Activated naive CD4-positive, alpha-beta T cell treated with anti-CD3 and anti-CD28 coated beads, Interleukin-2, amount 50 U/mL, for 24 hours (primary cell): Measurements from ENCODE around the gene RCOR3.
"Not testable (repeated sequence)": the region's sequence is repeated elsewhere in the genome, so short reads cannot be mapped to it uniquely, and the experiment has no call there.

Experiments used
- H3K27ac Mint-ChIP-seq: one replicate; pipeline ENCODE4 v1.8.0; 2021; ENCODE audit warnings: mild to moderate bottlenecking, mixed read lengths
- H3K27me3 Mint-ChIP-seq: one replicate; pipeline ENCODE4 v1.8.0; 2021; ENCODE audit warnings: mixed read lengths
- H3K36me3 Mint-ChIP-seq: one replicate; pipeline ENCODE4 v1.8.0; 2021; ENCODE audit warnings: mixed read lengths
- H3K4me1 Mint-ChIP-seq: one replicate; pipeline ENCODE4 v1.8.0; 2021; ENCODE audit warnings: mixed read lengths
- H3K4me3 Mint-ChIP-seq: one replicate; pipeline ENCODE4 v1.8.0; 2021; ENCODE audit warnings: mild to moderate bottlenecking, mixed read lengths
- H3K9me3 Mint-ChIP-seq: one replicate; pipeline ENCODE4 v1.8.0; 2021; ENCODE audit warnings: mixed read lengths

RCOR3 gene

DNA sequence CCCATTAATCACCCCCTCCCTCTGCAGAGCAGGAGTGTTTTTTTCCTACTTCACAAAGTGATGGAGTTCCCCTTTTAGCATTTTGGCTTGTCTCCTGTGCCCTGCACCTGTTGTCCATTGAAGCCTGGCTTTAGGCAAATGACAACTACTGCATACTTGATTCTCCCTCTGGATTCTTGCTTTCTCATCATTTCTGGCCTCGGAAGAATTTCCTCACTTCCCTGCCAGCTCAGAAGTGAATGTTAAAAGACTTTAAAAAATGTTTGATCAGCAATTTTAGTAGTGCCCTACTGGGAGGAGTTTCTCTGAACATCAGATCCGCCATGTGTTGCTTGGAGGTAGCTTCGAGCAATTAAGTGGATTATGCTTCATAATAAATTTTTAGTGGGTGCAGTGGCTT is 28.1 kb downstream of the RCOR3 start:
- no peaks in the 10 kb centered on the region for H3K27me3 Mint-ChIP-seq
- peaks cover 34% of the 10 kb centered on the region for H3K36me3 Mint-ChIP-seq
- H3K9me3 Mint-ChIP-seq = no peaks in the 10 kb centered on the region
- H3K4me1 Mint-ChIP-seq = peaks cover 22% of the 10 kb centered on the region
- no peak overlapping the region for H3K4me3 Mint-ChIP-seq
- H3K27ac Mint-ChIP-seq = no peak overlapping the region

DNA sequence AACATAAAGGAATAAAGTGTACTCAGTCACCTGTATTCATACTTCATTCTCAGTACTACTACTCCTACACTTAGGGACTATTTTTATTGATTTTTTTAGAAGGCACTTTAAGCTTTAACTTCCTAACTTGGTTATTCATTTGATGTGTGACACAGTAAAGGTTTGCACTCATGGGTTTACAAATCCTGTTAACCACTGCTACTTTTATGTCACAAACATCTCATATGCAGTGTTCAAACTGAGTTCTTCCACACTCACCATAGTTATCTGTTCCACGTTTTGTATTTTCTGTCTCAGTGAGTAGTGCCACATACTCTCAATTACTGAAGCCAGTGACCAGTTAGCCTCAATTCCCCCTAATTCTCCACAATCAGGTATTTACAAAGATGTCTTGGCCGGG is 33.2 kb downstream of the RCOR3 start:
- Mint-ChIP-seq H3K4me3 (no peak overlapping the region), H3K9me3 (no peaks in the 10 kb centered on the region), H3K4me1 (peaks cover 29% of the 10 kb centered on the region), H3K27me3 (no peaks in the 10 kb centered on the region), H3K36me3 (peaks cover 20% of the 10 kb centered on the region), H3K27ac (no peak overlapping the region)

DNA sequence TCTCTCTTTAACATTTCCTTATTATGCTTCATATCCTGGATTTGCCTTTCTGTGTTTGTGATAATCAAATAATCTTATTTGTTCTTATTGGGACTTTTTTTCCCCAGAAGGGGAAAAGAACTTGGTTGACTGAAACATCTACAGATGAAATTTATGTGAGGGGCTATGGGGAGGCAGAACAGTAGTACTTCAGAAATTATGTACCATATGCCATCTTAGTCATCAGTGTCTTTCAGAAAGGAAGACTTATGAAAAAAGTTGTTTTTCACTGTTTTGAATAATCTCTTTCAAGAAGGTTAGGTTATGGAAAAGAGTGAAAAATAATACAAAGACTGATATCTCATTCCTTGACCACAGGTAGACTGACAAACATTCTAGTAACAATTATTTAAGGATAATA is 37.2 kb downstream of the RCOR3 start:
- no peaks in the 10 kb centered on the region for H3K27me3 Mint-ChIP-seq
- no peak overlapping the region for H3K4me3 Mint-ChIP-seq
- H3K9me3 Mint-ChIP-seq = no peaks in the 10 kb centered on the region
- peak overlapping the region; percentile 79 for H3K27ac Mint-ChIP-seq
- peaks cover 26% of the 10 kb centered on the region for H3K36me3 Mint-ChIP-seq
- H3K4me1 Mint-ChIP-seq = peaks cover 45% of the 10 kb centered on the region

DNA sequence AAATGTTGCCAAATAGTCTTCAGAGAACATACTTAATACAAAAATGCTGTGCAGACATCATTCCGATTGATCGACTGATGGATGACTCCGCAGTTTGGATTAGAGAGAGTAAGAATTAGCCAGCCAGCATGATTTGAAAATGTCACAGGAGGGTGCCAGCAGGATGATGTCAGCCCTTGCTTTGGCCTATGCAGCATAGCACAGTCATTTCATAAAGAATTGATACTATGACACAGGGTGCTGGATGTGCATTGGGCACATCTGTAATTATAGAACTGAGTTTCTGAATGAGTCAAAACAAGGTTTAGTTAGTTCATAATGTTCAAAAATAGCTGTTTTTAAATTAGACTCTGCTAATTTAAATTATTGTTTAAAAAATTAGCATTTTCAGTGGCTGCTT is 45.9 kb downstream of the RCOR3 start:
- Mint-ChIP-seq H3K4me1 (peaks cover 50% of the 10 kb centered on the region), H3K4me3 (no peak overlapping the region)

DNA sequence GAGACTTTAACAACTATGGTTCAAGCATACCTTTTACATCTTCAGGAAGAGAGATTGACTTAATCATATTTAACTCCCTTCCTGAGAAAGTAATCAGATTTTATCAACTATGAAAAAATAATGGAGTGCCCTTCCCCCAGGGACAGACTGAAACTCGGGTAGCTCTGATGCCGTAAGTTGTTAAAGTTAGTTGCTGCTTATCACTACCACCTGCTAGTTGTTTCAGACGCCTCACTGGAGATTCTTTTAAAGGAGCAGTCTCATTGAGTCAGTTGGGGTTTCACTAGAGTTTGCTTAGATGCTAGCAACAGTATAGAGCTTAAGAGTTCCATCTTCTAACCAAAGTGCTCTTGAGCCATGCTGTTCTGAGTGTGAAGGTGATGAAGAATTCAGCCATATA is 50.5 kb downstream of the RCOR3 start:
- Mint-ChIP-seq H3K9me3 (no peaks in the 10 kb centered on the region), H3K4me1 (peaks cover 33% of the 10 kb centered on the region), H3K27ac (peak overlapping the region; percentile 79), H3K27me3 (no peaks in the 10 kb centered on the region), H3K4me3 (no peak overlapping the region), H3K36me3 (peaks cover 13% of the 10 kb centered on the region)

More for the DNA sequence above, 45.9 kb downstream of the RCOR3 start:
- Mint-ChIP-seq H3K27me3 (no peaks in the 10 kb centered on the region), H3K36me3 (peaks cover 11% of the 10 kb centered on the region), H3K27ac (peak overlapping the region; percentile 73), H3K9me3 (no peaks in the 10 kb centered on the region)

DNA sequence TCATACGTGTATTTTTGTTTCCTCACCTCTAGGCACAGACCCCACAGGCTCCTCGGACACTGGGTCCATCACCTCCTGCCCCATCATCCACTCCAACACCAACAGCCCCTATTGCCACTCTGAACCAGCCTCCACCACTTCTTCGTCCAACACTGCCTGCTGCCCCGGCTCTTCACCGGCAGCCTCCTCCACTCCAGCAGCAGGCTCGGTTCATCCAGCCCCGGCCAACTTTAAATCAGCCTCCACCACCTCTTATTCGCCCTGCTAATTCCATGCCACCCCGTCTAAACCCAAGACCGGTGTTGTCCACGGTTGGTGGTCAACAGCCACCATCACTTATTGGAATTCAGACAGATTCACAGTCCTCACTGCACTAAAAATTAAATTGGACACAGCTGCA is 54.2 kb downstream of the RCOR3 start:
- Mint-ChIP-seq H3K27ac (peak overlapping the region; percentile 70), H3K4me3 (no peak overlapping the region), H3K36me3 (peaks cover 9% of the 10 kb centered on the region), H3K27me3 (no peaks in the 10 kb centered on the region), H3K4me1 (peaks cover 23% of the 10 kb centered on the region), H3K9me3 (no peaks in the 10 kb centered on the region)

DNA sequence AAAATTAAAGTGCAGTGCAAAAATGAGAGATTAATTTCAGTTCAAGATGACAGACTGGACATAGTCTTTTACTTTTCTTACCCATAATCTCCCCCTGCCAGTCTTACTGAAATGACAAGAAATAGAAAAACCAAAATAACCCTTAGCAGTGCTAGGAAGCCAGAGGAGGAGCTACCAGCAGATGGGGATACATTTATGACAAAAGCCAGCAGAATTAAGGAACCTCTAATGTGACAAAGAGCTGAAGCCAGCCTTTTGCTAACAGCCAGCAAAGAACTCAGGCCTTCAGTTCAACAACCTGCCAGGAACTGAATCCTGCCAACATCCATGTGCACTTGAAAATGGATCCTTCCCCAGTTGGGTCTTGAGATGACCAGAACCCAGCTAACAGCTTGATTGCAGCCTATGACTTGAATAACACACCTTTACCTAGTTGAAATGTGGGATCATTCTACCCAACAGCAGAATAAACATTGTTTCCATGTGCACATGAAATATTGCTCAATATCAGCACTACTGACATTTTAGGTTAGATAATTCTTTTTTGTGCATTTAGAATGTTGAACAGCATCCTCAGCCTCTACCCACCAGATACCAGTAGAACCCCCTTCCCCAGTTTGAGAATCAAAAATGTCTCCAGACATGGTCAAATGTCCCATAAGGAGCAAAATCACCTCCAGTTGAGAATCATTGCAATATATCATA is 59.6 kb downstream of the RCOR3 start:
- Mint-ChIP-seq H3K9me3 (no peaks in the 10 kb centered on the region), H3K27ac (peak overlapping the region; percentile 65), H3K36me3 (peaks cover under 1% of the 10 kb centered on the region), H3K4me1 (peaks cover 57% of the 10 kb centered on the region), H3K4me3 (no peak overlapping the region), H3K27me3 (no peaks in the 10 kb centered on the region)

DNA sequence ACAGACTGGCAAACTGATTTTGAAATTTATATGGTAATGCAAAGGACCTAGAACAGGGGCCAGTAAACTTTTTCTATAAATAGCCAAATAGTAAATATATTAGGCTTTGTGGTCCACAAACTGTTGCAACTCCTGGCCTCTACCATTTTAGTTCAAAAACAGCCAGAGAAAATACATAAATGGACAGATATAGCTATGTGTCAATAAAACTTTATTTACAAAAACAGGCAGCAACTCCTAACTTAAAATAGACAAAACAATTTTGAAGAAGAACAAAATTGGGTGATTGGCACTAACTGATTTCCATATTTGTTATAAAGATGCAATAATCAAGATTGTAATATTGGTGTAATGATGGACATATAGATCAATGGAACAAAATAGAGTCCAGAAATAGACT is 60.7 kb downstream of the RCOR3 start:
- Mint-ChIP-seq H3K9me3 (no peaks in the 10 kb centered on the region), H3K27me3 (no peaks in the 10 kb centered on the region), H3K36me3 (no peaks in the 10 kb centered on the region), H3K27ac (no peak overlapping the region), H3K4me3 (peak overlapping the region; percentile 26), H3K4me1 (peaks cover 64% of the 10 kb centered on the region)

DNA sequence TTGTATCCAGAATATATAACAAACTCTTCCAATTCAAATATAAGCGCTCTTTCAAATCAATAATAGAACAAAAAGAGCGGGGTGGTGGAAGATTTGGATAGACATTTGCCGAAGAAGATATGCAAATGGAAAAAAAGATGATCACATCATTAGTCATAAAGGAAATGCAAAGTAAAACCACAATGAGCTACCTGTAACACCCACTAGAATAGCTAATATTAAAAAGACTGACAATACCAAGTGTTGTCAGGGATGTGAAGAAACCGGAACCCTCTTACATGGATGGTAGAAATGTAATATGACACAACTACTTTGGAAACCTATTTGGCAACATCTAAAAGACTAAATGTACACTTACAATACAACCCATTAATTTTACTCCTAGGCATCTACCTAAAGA is 61.8 kb downstream of the RCOR3 start:
- H3K4me1 Mint-ChIP-seq = peaks cover 75% of the 10 kb centered on the region
- H3K4me3 Mint-ChIP-seq = peak overlapping the region; percentile 71
- no peaks in the 10 kb centered on the region for H3K27me3 Mint-ChIP-seq
- no peaks in the 10 kb centered on the region for H3K9me3 Mint-ChIP-seq
- H3K27ac Mint-ChIP-seq = peak overlapping the region; percentile 10
- no peaks in the 10 kb centered on the region for H3K36me3 Mint-ChIP-seq

DNA sequence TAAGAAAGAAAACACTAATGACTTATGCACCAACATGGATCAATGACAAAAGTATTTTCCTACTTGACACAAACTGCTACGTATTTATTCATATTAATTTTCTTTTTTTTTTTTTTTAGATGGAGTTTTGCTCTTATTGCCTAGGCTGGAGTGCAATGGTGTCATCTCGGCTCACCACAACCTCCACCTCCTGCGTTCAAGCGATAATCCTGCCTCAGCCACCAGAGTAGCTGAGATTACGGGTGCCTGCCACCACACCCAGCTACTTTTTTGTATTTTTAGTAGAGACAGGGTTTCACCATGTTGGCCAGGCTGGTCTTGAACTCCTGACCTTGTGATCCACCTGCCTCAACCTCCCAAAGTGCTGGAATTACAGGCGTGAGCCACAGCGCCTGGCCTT is 62.5 kb downstream of the RCOR3 start:
- peaks cover 80% of the 10 kb centered on the region for H3K4me1 Mint-ChIP-seq
- H3K27me3 Mint-ChIP-seq, H3K36me3 Mint-ChIP-seq, H3K27ac Mint-ChIP-seq, H3K4me3 Mint-ChIP-seq, H3K9me3 Mint-ChIP-seq: not testable (repeated sequence)

DNA sequence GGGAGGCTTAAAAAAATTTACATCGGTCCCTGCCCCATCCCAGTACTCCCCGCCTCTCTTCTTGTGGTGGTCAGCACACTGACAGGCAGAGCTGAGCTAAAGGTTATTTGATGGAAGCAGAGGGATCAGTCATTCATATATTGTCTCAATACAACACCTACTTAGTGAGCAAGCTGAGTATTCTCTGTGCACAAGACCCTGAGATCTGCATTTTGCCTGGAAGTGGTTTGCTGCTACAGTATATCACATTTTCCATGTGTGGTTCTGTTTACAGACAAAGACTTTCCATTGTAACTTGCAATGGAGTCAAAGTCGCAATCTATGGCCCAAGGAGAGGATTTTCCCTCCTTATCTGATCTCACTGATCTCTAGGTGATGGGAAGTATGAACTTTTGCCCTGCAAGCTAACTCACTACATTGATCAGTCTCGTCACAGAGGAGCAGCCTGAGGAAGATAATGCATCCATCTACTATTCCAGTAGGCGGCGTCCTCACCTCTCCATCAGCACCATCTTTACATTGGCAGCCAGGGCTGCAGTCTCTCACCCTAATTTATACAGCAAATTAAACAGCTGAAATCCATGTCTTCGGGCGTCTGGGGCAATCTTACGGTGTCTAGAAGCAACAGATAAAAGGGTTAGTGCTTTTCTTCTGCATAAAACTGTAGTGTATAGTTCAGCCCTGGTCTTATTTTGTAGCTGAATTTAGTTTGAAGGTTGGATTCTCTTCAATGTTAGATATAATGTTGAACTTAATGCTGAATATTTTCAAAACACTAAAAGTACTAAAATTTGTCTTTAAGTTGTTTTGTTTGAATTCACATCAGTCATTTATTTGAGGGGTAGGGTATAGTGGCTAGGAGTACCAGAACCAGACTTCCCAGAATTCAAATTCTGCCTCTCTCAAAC is 64.2 kb downstream of the RCOR3 start:
- Mint-ChIP-seq H3K4me1 (peaks cover 82% of the 10 kb centered on the region), H3K4me3 (no peak overlapping the region), H3K27me3 (no peaks in the 10 kb centered on the region), H3K27ac (peak overlapping the region; percentile 79), H3K36me3 (no peaks in the 10 kb centered on the region), H3K9me3 (no peaks in the 10 kb centered on the region)

DNA sequence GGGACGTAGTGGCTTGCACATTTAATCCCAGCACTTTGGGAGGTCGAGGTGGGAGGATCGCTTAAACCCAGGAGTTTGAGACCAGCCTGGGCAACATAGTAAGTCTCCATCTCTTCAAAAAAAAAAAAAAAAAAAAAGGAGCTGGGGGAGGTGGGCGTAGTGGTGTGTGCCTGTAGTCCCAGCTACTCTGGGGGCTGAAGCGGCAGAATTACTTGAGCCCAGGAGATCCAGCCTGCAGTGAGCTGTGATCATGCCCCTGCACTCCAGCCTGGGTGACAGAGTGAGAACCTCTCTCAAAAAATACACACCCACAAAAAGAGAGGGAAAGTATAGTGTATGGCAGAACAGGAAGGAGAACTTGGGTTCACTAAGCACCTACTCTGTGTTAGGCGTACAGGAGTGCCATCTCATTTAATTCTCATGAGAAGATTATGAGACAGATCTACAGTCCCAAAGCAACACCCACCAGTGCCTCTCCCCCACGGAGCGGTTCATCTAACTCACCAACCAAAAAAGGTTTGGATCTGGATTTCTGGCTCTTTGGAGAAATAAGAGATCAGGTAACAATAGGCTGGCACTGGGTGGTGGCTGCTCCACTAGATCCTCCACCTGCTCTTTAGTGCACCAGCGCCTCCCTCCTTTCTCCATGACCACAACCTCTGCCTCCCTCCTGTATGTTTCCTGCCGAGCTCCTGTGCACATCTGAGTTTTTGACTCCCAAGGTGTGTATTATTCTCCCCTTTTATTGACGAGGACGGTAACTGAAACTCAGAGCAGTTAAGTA is 66.0 kb downstream of the RCOR3 start:
- Mint-ChIP-seq H3K27me3 (no peaks in the 10 kb centered on the region), H3K36me3 (no peaks in the 10 kb centered on the region), H3K4me1 (peaks cover 86% of the 10 kb centered on the region), H3K27ac (peak overlapping the region; percentile 99), H3K4me3 (peak overlapping the region; percentile 72), H3K9me3 (no peaks in the 10 kb centered on the region)

DNA sequence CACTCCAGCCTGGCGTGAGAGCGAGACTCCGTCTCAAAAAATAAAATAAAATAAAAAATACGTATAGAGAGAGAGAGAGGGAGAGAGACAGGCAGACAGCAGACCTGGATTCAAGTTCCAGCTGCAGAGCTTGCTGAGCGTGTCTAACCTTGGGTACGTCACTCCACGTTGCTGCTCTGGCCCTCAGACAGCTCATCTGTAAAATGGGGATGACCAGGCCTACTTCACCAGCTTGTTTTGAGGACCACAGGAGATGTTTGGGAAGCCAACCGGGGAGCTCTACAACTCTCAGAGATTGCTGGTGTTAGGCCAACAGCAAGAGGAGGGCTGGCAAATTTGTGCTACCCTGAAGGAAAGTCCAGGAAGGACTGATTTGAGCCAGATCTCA is 67.0 kb downstream of the RCOR3 start:
- Mint-ChIP-seq H3K36me3 (no peaks in the 10 kb centered on the region), H3K27me3 (no peaks in the 10 kb centered on the region), H3K9me3 (no peaks in the 10 kb centered on the region), H3K4me1 (peaks cover 88% of the 10 kb centered on the region), H3K27ac (peak overlapping the region; percentile 99), H3K4me3 (peak overlapping the region; percentile 89)

DNA sequence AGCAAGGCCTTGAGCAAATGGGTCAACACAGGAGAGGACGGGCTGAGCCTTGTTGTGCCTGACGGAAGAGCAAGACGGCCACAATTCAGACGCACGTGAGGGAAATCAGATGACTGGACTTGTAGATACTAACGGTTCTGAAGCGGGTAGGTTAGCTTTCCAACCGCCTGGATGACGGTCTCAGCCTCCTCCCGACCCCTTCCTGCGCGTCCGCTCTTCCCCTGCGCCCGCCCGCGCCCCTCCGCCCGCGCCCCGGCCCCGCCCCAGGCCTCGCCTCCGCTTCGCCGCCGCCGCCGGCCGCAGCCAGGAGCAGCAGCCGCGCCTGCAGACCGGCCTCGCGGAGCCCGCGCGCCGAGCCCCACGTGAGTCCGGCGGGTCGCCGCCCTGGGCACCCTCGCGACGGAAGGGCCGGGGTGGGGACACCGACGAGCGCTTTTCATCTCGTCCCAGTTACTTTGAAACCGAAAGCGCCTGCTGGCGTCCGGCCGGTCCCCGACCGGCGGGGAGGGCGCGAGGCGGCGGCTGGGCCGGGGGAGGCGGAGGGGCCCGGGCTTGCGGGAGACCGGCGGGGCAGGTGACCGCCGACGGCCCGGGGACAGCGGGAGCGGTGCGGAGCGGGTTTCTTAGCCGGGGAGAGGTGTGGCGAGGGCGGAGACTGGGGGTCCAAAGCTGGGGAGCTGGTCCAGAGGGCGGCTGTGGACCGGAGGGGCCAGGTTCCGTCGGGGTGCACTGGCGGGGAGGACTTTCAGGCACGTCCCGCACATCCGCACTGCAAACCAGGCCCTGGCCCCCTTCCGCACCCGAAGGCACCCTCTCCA is 67.6 kb downstream of the RCOR3 start, which contains the start of gene TRAF5:
Gene TRAF5 (plus strand): TSS at position 306 of the 818 bp plus-strand sequence. CDS start 26,407 bp downstream, outside the sequence.
- no peaks in the 10 kb centered on the region for H3K27me3 Mint-ChIP-seq
- H3K9me3 Mint-ChIP-seq = no peaks in the 10 kb centered on the region
- peak within 1 kb of the TSS; percentile 99 for H3K27ac Mint-ChIP-seq
- peaks cover 89% of the 10 kb centered on the region for H3K4me1 Mint-ChIP-seq
- peak within 1 kb of the TSS; percentile 90 for H3K4me3 Mint-ChIP-seq
- no peaks in the 10 kb centered on the region for H3K36me3 Mint-ChIP-seq
